IMR-90 (cell line): ENCODE results near the gene KBTBD13. TPM values are rescaled to one million over a fixed set of nuclear protein-coding genes. Genes with fewer than 3 reads are reported as not detected.
A peak's percentile ranks its signal among the peaks of the same experiment; 100 is the strongest.

Experiments
- ATAC-seq: fragments of 200-7000 bp; cut with Tn5 transposase; 2 replicates; pipeline ENCODE4 v1.9.1; 2020; ENCODE audit warnings: low read depth, mild to moderate bottlenecking, moderate library complexity
- BruUV-seq: library from RNA; stranded (reverse); fragments of 400-500 nt; replicated peaks from 2 replicates; lab custom pipeline; 2021; lab: Mats Ljungman, UMichigan
- CTCF ChIA-PET: fragments of 300-600 bp; formaldehyde crosslinking; extraction: SDS; loops from one replicate; lab custom pipeline; 2021; ENCODE audit warnings: antibody characterized with exemption; lab: Yijun Ruan, JAX
- POLR2A ChIA-PET: fragments of 300-600 bp; sonication (Branson Sonifier 250); formaldehyde crosslinking; loops from one replicate; lab custom pipeline; 2022; ENCODE audit warnings: antibody characterized with exemption; ENCODE audit not compliant: unreplicated experiment; lab: Charles Lee
- DNase-seq: peaks from one replicate; pipeline ENCODE4 v3.0.0; 2013
- H2AFZ ChIP-seq: replicated peaks from 2 replicates; pipeline ENCODE3; 2013; ENCODE audit warnings: low read length, mild to moderate bottlenecking; ENCODE audit not compliant: poor library complexity
- H2AK5ac ChIP-seq: 2 replicates; pipeline ENCODE4 v1.6.1; 2013; ENCODE audit warnings: low read depth, low read length, inconsistent platforms
- H2AK9ac ChIP-seq: replicated peaks from 2 replicates; pipeline ENCODE3; 2013; ENCODE audit warnings: mild to moderate bottlenecking, low read depth, low read length, moderate library complexity; ENCODE audit not compliant: poor library complexity
- H2BK120ac ChIP-seq: 2 replicates; pipeline ENCODE4 v1.6.1; 2013; ENCODE audit warnings: low read depth, low read length, inconsistent platforms
- H2BK15ac ChIP-seq: 3 replicates; pipeline ENCODE4 v1.6.1; 2013; ENCODE audit warnings: low read depth, low read length, inconsistent platforms
- H2BK20ac ChIP-seq: 2 replicates; pipeline ENCODE4 v1.6.1; 2013; ENCODE audit warnings: low read depth, mild to moderate bottlenecking, inconsistent platforms, low read length, moderate library complexity
- H2BK5ac ChIP-seq: 2 replicates; pipeline ENCODE4 v1.6.1; 2013; ENCODE audit warnings: mild to moderate bottlenecking, low read depth, low read length, inconsistent platforms; ENCODE audit not compliant: poor library complexity, severe bottlenecking
- H3K14ac ChIP-seq: replicated peaks from 2 replicates; pipeline ENCODE4 v1.6.1; 2013; ENCODE audit warnings: low read depth, low read length, inconsistent platforms
- H3K18ac ChIP-seq: 2 replicates; pipeline ENCODE4 v1.6.1; 2013; ENCODE audit warnings: low read depth, low read length, control low read depth
- H3K23ac ChIP-seq: 2 replicates; pipeline ENCODE4 v1.6.1; 2013; ENCODE audit warnings: low read depth, low read length, inconsistent platforms
- H3K27ac ChIP-seq: 2 replicates; pipeline ENCODE4 v1.5.1; 2013; ENCODE audit warnings: mild to moderate bottlenecking, control low read depth, low read length; ENCODE audit not compliant: insufficient read depth
- H3K27me3 ChIP-seq: 2 replicates; pipeline ENCODE4 v1.6.1; 2013; ENCODE audit warnings: low read length; ENCODE audit not compliant: control insufficient read depth, insufficient read depth
- H3K36me3 ChIP-seq: 2 replicates; pipeline ENCODE4 v1.6.1; 2013; ENCODE audit warnings: low read length, mixed read lengths; ENCODE audit not compliant: control insufficient read depth, insufficient read depth
- H3K4ac ChIP-seq: 2 replicates; pipeline ENCODE4 v1.6.1; 2013; ENCODE audit warnings: low read depth, low read length, inconsistent platforms
- H3K4me1 ChIP-seq: 2 replicates; pipeline ENCODE4 v1.6.1; 2013; ENCODE audit warnings: low read length, mixed read lengths; ENCODE audit not compliant: control insufficient read depth, insufficient read depth
- H3K4me2 ChIP-seq: 2 replicates; pipeline ENCODE4 v1.6.1; 2013; ENCODE audit warnings: low read depth, mild to moderate bottlenecking, control low read depth, low read length, moderate library complexity
- H3K4me3 ChIP-seq: 2 replicates; pipeline ENCODE4 v1.5.1; 2013; ENCODE audit warnings: low read depth, mild to moderate bottlenecking, control low read depth, low read length, moderate library complexity; ENCODE audit not compliant: insufficient read depth
- H3K56ac ChIP-seq: 2 replicates; pipeline ENCODE4 v1.6.1; 2013; ENCODE audit warnings: low read length, inconsistent platforms; ENCODE audit not compliant: insufficient read depth; ENCODE audit errors: extremely low read depth
- H3K79me1 ChIP-seq, 2 experiments: 2 replicates each; pipeline ENCODE4 v1.6.1; 2013; ENCODE audit warnings: low read length in 2 of 2, inconsistent platforms in 1 of 2, low read depth in 1 of 2
- H3K9ac ChIP-seq: 2 replicates; pipeline ENCODE4 v1.6.1; 2013; ENCODE audit warnings: low read depth, low read length, control low read depth
- H3K9me1 ChIP-seq: 2 replicates; pipeline ENCODE4 v1.6.1; 2013; ENCODE audit warnings: low read length, inconsistent platforms; ENCODE audit not compliant: insufficient read depth
- H3K9me3 ChIP-seq: 2 replicates; pipeline ENCODE4 v1.6.1; 2013; ENCODE audit warnings: low read length; ENCODE audit not compliant: control insufficient read depth, insufficient read depth
- H4K20me1 ChIP-seq: 2 replicates; pipeline ENCODE4 v1.6.1; 2013; ENCODE audit warnings: low read length, inconsistent platforms; ENCODE audit not compliant: insufficient read depth
- H4K5ac ChIP-seq: 2 replicates; pipeline ENCODE4 v1.6.1; 2013; ENCODE audit warnings: mild to moderate bottlenecking, low read depth, low read length, control low read depth
- H4K8ac ChIP-seq, 2 experiments: 2 replicates each; pipeline ENCODE4 v1.6.1; 2013; ENCODE audit warnings: low read depth in 2 of 2, low read length in 2 of 2, control low read depth in 1 of 2, inconsistent platforms in 1 of 2
- H4K91ac ChIP-seq: 2 replicates; pipeline ENCODE4 v1.6.1; 2013; ENCODE audit warnings: low read depth, low read length, inconsistent platforms; ENCODE audit not compliant: insufficient read depth
- BHLHE40 ChIP-seq: fragments of 150-350 bp; IDR thresholded peaks from 2 replicates; pipeline ENCODE4 v1.6.1; 2016; ENCODE audit warnings: mild to moderate bottlenecking, low read depth, low read length
- CEBPB ChIP-seq: IDR thresholded peaks from 2 replicates; pipeline ENCODE4 v1.6.1; 2012; ENCODE audit warnings: low read depth, low read length, improper control_type of control experiment
- CTCF ChIP-seq: conservative IDR thresholded peaks from 2 replicates; pipeline ENCODE4 v1.5.1; 2012; ENCODE audit warnings: mild to moderate bottlenecking, low read depth, low read length, improper control_type of control experiment
- FOS ChIP-seq: fragments of 150-350 bp; IDR thresholded peaks from 2 replicates; pipeline ENCODE4 v1.6.1; 2016; ENCODE audit warnings: low read depth, low read length
- MAFK ChIP-seq: IDR thresholded peaks from 2 replicates; pipeline ENCODE4 v1.6.1; 2012; ENCODE audit warnings: low read depth, low read length, improper control_type of control experiment
- MAZ ChIP-seq: IDR thresholded peaks from 2 replicates; pipeline ENCODE4 v1.6.1; 2012; ENCODE audit warnings: low read depth, mild to moderate bottlenecking, low read length, improper control_type of control experiment, moderate library complexity, borderline replicate concordance
- MXI1 ChIP-seq: IDR thresholded peaks from 2 replicates; pipeline ENCODE4 v1.6.1; 2012; ENCODE audit warnings: low read depth, mild to moderate bottlenecking, low read length, moderate library complexity, borderline replicate concordance
- NFE2L2 ChIP-seq: fragments of 150-350 bp; IDR thresholded peaks from 2 replicates; pipeline ENCODE4 v1.6.1; 2016; ENCODE audit warnings: low read depth, mild to moderate bottlenecking, low read length
- POLR2A ChIP-seq: IDR thresholded peaks from 2 replicates; pipeline ENCODE4 v1.6.1; 2012; ENCODE audit warnings: mild to moderate bottlenecking, low read depth, low read length
- RAD21 ChIP-seq: IDR thresholded peaks from 2 replicates; pipeline ENCODE4 v1.6.1; 2012; ENCODE audit warnings: low read length, improper control_type of control experiment
- RFX5 ChIP-seq: IDR thresholded peaks from 2 replicates; pipeline ENCODE4 v1.8.0; 2012; ENCODE audit warnings: low read depth, mild to moderate bottlenecking, low read length, moderate library complexity
- SMC3 ChIP-seq: fragments of 150-350 bp; IDR thresholded peaks from 2 replicates; pipeline ENCODE4 v1.6.1; 2016; ENCODE audit warnings: low read depth, mild to moderate bottlenecking, antibody characterized with exemption, low read length, moderate library complexity
- USF2 ChIP-seq: fragments of 150-350 bp; IDR thresholded peaks from 2 replicates; pipeline ENCODE4 v1.6.1; 2017; ENCODE audit warnings: mild to moderate bottlenecking, antibody characterized with exemption, low read length, low read depth
- WGBS, 2 experiments: methylation state at CpG; one replicate each; pipeline versions ENCODE4 v1.1.5 to v1.1.7; 2013; ENCODE audit warnings: missing lambda C conversion rate in 2 of 2; ENCODE audit not compliant: insufficient read length in 1 of 2; ENCODE audit errors: extremely low coverage in 2 of 2; 5-methylcytosine and 5-hydroxymethylcytosine counted together
- dilution Hi-C: fragments of 300-500 bp; cut with HindIII; formaldehyde crosslinking; loops from one replicate; pipeline ENCODE4 v1.14.3; 2018; ENCODE audit warnings: low sequenced_read_pairs; ENCODE audit not compliant: unreplicated experiment
- in situ Hi-C: fragments of 300-500 bp; cut with MboI; formaldehyde crosslinking; loops from 3 replicates; pipeline ENCODE4 v1.14.3; 2019; ENCODE audit warnings: low sequenced_read_pairs, inconsistent platforms, mixed read lengths
- intact Hi-C: fragments of 100-400 bp; cut with micrococcal nuclease; formaldehyde crosslinking; loops from 2 replicates; pipeline ENCODE4 v1.10.0; 2022
- polyA plus RNA-seq, 3 experiments: library from polyadenylated mRNA; depleted of rRNA; stranded (reverse); fragments of >200 nt; gene quantifications; 2 replicates each; pipeline ENCODE4 v1.2.3, GENCODE V29; 2012; ENCODE audit warnings: low replicate concordance in 1 of 3
- total RNA-seq: library from RNA; depleted of rRNA; stranded (reverse); fragments of >200 nt; gene quantifications from 2 replicates; pipeline ENCODE4 v1.2.3, GENCODE V29; 2012
- TF ChIP-seq, protein P1 (sequence below): fragments of 150-350 bp; IDR thresholded peaks from 2 replicates; pipeline ENCODE4 v1.6.1; 2016; ENCODE audit warnings: low read depth, mild to moderate bottlenecking, low read length, moderate library complexity, borderline replicate concordance

KBTBD13 gene
- total and polyA plus RNA-seq, 2 of the 4 experiments (the other 2 are of a cell fraction): not detected

GRCh38 chr15:65069779-65070546, 6.6 kb upstream of the KBTBD13 start:
- BruUV-seq: no TSS peak
- WGBS, 2 experiments: no CpG with 5 or more reads among the region's 5 CpGs
- no peak overlapping the region for H3K9ac ChIP-seq
- H4K8ac ChIP-seq: peak overlapping the region in 1 of 2 experiments; percentile 65; a peak in 1 of 4 replicates
- peak overlapping the region; percentile 51 for H4K5ac ChIP-seq
- no peak for ATAC-seq
- peak overlapping the region; percentile 61 for H3K18ac ChIP-seq
- ChIA-PET POLR2A (interaction anchor here (0.5 kb wide), 1 partner anchor 269 kb away, joined by 3 read pairs; no protein-coding TSS in a partner anchor), CTCF (interaction anchor here (1.2 to 2.2 kb wide), 4 partner anchors 13 to 36 kb away, joined by 4 to 8 read pairs (median 6); no protein-coding TSS in a partner anchor)
- peak overlapping the region; percentile 59 for H3K23ac ChIP-seq
- H3K4ac ChIP-seq: peak overlapping the region; percentile 78
- H2AFZ ChIP-seq: no peak overlapping the region
- peaks cover 37% of the 10 kb centered on the region for H3K9me1 ChIP-seq
- in situ Hi-C loops (no loop called here), intact Hi-C loops (no loop called here), dilution Hi-C loops (no loop called here)
- peak overlapping the region; percentile 82; the same call in 1 of the 2 replicates for H3K27ac ChIP-seq
- H2BK5ac ChIP-seq: peak overlapping the region; percentile 79
- no peak overlapping the region for H3K4me2 ChIP-seq
- no peak overlapping the region for H3K56ac ChIP-seq
- H2AK5ac ChIP-seq: peak overlapping the region; percentile 85
- H3K4me1 ChIP-seq: peaks cover 42% of the 10 kb centered on the region
- H3K79me1 ChIP-seq: no peaks in the 10 kb centered on the region
- peaks cover 16% of the 10 kb centered on the region for H3K27me3 ChIP-seq
- H3K14ac ChIP-seq: peak overlapping the region; percentile 69
- no peaks in the 10 kb centered on the region for H3K9me3 ChIP-seq
- H2AK9ac ChIP-seq: no peak overlapping the region
- peak overlapping the region; percentile 73 for H4K91ac ChIP-seq
- no peaks in the 10 kb centered on the region for H3K36me3 ChIP-seq
- peak overlapping the region; percentile 84 for H2BK20ac ChIP-seq
- H4K20me1 ChIP-seq: peaks cover 9% of the 10 kb centered on the region
- DNase-seq: no peak
- peak overlapping the region; percentile 75; the same call in 1 of the 3 replicates for H2BK15ac ChIP-seq
- H2BK120ac ChIP-seq: peak overlapping the region; percentile 82
- no peak overlapping the region for H3K4me3 ChIP-seq
- no peak for TF ChIP-seq POLR2A
- TF ChIP-seq BHLHE40: no peak
- no peak for TF ChIP-seq FOS
- no peak for TF ChIP-seq CTCF
- no peak for TF ChIP-seq MAZ
- TF ChIP-seq USF2: no peak
- TF ChIP-seq NFE2L2: no peak
- TF ChIP-seq MXI1: no peak
- TF ChIP-seq RAD21: no peak
- TF ChIP-seq, protein P1, sequence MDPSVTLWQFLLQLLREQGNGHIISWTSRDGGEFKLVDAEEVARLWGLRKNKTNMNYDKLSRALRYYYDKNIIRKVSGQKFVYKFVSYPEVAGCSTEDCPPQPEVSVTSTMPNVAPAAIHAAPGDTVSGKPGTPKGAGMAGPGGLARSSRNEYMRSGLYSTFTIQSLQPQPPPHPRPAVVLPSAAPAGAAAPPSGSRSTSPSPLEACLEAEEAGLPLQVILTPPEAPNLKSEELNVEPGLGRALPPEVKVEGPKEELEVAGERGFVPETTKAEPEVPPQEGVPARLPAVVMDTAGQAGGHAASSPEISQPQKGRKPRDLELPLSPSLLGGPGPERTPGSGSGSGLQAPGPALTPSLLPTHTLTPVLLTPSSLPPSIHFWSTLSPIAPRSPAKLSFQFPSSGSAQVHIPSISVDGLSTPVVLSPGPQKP: no peak
- no peak for TF ChIP-seq SMC3
- TF ChIP-seq RFX5: no peak
- no peak for TF ChIP-seq MAFK
- no peak for TF ChIP-seq CEBPB
